Measurements from ENCODE around the gene EXOC3.
"Not testable (repeated sequence)": the region's sequence is repeated elsewhere in the genome, so short reads cannot be mapped to it uniquely, and the experiment has no call there.

The EXOC3 gene

DNA sequence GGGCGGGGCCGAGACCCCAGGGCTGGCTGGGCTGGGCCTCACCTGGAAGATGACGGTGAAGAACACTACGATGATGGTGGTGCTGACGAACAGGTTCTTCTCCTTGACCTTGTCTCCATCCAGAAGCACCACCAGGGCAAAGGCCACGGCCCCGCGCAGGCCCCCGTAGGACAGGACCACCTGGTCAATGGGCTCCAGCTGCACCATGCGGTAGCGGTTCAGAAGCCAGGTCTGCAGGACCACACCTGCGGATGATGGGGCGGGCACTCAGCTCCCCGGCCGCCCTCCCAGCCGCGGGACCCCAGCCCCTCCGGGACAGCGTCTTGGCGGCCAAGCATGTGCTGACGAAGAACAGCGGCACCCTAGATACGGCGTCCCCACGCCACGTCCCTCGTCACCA, 39.5 kb downstream of the EXOC3 start:
- H3K27ac ChIP-seq (ENCODE audit: low read length), result no peak overlapping the region
- H3K36me3 ChIP-seq (ENCODE audit: insufficient read depth, low read depth, low read length), result no peaks in the 10 kb centered on the region
- H3K9ac ChIP-seq (ENCODE audit: low read depth, low read length), result no peak overlapping the region
- H3K27me3 ChIP-seq (ENCODE audit: insufficient read depth, low read length), result peaks cover 4% of the 10 kb centered on the region
- H3K9me3 ChIP-seq (ENCODE audit: insufficient read depth, low read depth, low read length), result no peaks in the 10 kb centered on the region
- H3K4me1 ChIP-seq (ENCODE audit: insufficient read depth, low read length), result no peaks in the 10 kb centered on the region
- H3K4me3 ChIP-seq (ENCODE audit: low read length), result no peak overlapping the region

DNA sequence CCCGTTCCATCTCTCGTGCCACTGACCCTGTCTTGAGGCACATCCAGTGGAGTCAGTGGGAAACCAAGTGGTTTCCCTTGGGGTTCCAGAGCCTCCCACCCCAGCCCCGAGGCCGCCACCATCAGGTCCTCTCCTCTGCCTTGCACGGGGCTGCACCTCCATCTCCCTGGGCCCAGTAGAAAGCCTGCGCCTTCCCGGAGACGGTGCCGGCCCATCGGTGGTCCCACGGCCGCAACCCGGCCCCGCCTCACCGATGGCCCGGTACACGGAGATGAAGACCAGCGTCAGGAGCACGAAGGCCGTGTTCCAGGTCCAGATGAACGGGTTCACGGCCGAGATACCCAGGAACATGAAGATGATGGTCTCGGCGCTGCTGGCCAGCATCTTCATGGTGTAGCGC, 40.0 kb downstream of the EXOC3 start:
- Histone ChIP-seq H3K27ac (ENCODE audit: low read length) (no peak overlapping the region), H3K9me3 (ENCODE audit: insufficient read depth, low read depth, low read length) (no peaks in the 10 kb centered on the region), H3K4me3 (ENCODE audit: low read length) (no peak overlapping the region), H3K9ac (ENCODE audit: low read depth, low read length) (no peak overlapping the region), H3K36me3 (ENCODE audit: insufficient read depth, low read depth, low read length) (no peaks in the 10 kb centered on the region), H3K4me1 (ENCODE audit: insufficient read depth, low read length) (no peaks in the 10 kb centered on the region), H3K27me3 (ENCODE audit: insufficient read depth, low read length) (no peaks in the 10 kb centered on the region)

DNA sequence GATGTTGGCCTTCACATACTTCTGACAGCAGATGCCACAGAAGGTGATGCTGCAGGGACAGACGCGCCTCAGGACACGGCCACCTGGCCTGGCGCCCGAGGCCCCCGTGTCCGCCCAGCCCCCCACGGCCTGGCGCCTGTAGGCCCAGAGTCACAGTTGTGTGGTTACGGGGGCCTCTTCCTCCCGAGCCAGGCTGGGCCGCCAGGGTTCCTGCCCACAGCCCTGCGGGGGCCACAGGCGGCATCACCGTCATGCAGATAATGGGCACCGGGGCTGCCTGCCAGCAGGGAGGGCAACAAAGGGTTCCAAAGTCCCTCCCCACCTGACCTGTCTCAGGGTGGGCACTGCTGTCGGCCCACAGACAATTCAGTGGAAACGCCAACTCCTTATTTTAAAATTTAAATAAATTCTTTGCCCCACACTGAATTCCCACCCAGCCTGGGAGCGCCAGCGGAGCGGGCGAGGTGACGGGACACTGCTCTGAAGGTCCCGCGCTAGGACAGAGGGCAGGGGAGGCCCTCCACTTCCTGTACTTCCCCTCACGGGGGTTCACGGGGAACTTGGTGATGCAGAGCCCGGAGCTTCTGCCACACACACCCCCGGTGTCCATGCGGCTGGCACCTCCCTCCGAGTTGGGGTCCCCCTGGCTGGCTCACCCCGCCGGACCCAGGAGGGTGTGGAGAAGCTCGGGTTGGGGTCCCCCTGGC, 40.6 kb downstream of the EXOC3 start:
- Histone ChIP-seq H3K27ac (ENCODE audit: low read length) (no peak overlapping the region), H3K9me3 (ENCODE audit: insufficient read depth, low read depth, low read length) (no peaks in the 10 kb centered on the region), H3K27me3 (ENCODE audit: insufficient read depth, low read length) (no peaks in the 10 kb centered on the region), H3K4me3 (ENCODE audit: low read length) (no peak overlapping the region), H3K36me3 (ENCODE audit: insufficient read depth, low read depth, low read length) (no peaks in the 10 kb centered on the region), H3K4me1 (ENCODE audit: insufficient read depth, low read length) (no peaks in the 10 kb centered on the region), H3K9ac (ENCODE audit: low read depth, low read length) (no peak overlapping the region)

DNA sequence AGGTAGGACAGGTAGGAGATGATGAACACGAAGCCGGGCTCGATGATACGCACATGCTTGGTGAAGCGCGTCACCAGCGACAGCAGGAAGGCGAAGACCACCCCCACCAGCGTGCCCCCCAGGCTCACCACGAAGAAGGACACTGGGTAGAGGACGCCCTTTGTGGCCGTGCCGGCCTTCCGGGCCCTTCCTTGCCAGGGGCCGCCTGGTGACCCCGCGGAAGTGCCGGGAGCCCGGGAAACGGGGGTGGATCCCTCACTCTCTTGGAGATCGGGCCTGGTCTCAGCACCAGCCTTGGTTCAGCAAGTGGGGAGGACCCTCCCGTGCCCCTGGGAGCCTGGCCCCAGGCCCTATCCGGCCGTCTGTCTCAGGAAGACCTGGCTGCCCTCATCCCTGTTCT, 41.6 kb downstream of the EXOC3 start:
- Histone ChIP-seq H3K9ac (ENCODE audit: low read depth, low read length) (no peak overlapping the region), H3K27ac (ENCODE audit: low read length) (no peak overlapping the region), H3K27me3 (ENCODE audit: insufficient read depth, low read length) (no peaks in the 10 kb centered on the region), H3K36me3 (ENCODE audit: insufficient read depth, low read depth, low read length) (no peaks in the 10 kb centered on the region), H3K9me3 (ENCODE audit: insufficient read depth, low read depth, low read length) (no peaks in the 10 kb centered on the region), H3K4me1 (ENCODE audit: insufficient read depth, low read length) (no peaks in the 10 kb centered on the region), H3K4me3 (ENCODE audit: low read length) (no peak overlapping the region)

DNA sequence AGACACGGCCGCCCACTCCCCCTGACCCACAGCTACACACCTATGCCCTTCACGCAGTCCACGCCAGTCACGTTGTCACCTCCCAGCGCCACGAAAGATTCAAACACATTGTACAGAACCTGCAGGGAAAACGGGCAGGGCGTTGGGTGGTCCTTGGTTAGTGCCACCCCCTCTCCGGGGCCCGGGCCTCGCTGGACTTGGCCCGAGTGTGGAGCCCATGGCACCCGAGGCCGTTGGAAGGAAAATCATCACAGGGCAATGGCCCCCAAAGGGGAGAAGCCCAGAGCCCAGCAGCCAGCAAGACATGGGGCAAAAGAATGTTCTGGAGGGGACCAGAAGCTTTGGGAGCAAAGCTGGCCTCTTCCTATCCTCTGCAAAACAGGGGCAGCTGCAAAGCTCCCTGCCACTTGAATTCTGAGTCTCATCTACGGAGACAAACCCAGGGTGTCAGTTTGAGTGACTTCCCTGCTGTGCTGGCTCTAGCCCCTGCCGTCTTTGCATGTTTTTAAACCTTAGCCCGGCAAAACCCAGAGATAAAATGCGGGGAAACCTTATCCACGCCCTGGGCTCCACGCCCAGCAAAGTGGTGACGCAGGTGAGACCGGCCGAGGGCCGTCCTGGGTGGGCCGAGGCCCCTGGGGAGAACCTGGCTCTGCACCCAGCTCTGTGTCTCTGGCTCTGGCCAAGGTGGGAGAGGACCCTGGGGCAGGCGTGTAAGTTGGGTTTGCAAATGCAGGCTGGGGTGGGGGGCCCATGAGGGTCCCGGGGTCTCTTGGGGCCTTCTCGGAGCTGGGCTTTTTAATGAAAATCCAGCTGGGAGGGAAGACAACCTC, 42.4 kb downstream of the EXOC3 start:
- no peaks in the 10 kb centered on the region for H3K36me3 ChIP-seq (ENCODE audit: insufficient read depth, low read depth, low read length)
- no peaks in the 10 kb centered on the region for H3K4me1 ChIP-seq (ENCODE audit: insufficient read depth, low read length)
- no peak overlapping the region for H3K27ac ChIP-seq (ENCODE audit: low read length)
- H3K27me3 ChIP-seq (ENCODE audit: insufficient read depth, low read length), result no peaks in the 10 kb centered on the region
- H3K9ac ChIP-seq (ENCODE audit: low read depth, low read length), result no peak overlapping the region
- H3K4me3 ChIP-seq (ENCODE audit: low read length), result no peak overlapping the region
- no peaks in the 10 kb centered on the region for H3K9me3 ChIP-seq (ENCODE audit: insufficient read depth, low read depth, low read length)

DNA sequence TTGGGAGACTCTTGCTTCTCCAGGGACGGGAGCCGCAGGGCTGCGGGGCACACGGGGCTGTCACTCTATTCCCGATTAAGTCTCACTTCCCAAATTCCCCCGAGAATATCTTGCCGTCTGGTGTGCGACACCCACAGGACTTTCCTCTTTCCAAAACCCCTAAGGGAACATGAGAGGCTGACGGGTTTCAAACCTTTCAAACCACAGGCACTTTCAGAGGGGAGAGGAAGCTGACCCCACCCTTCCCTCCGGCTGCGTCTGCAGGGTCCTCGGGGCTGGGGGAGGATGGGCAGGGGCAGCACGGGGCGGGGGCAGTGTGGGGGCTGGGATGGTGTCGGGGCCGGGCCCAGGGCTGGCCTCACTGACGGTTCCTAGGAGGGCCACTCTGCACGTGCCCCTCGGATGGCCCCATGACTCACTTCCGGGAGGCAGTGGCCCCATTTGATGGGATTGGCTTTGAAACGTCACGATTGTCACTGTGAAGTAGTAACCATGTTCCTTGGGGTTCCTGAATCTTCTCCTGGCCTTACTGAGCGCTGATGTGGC, 43.0 kb downstream of the EXOC3 start:
- no peaks in the 10 kb centered on the region for H3K4me1 ChIP-seq (ENCODE audit: insufficient read depth, low read length)
- no peak overlapping the region for H3K27ac ChIP-seq (ENCODE audit: low read length)
- no peaks in the 10 kb centered on the region for H3K27me3 ChIP-seq (ENCODE audit: insufficient read depth, low read length)
- no peak overlapping the region for H3K4me3 ChIP-seq (ENCODE audit: low read length)
- no peaks in the 10 kb centered on the region for H3K9me3 ChIP-seq (ENCODE audit: insufficient read depth, low read depth, low read length)
- no peak overlapping the region for H3K9ac ChIP-seq (ENCODE audit: low read depth, low read length)
- no peaks in the 10 kb centered on the region for H3K36me3 ChIP-seq (ENCODE audit: insufficient read depth, low read depth, low read length)

DNA sequence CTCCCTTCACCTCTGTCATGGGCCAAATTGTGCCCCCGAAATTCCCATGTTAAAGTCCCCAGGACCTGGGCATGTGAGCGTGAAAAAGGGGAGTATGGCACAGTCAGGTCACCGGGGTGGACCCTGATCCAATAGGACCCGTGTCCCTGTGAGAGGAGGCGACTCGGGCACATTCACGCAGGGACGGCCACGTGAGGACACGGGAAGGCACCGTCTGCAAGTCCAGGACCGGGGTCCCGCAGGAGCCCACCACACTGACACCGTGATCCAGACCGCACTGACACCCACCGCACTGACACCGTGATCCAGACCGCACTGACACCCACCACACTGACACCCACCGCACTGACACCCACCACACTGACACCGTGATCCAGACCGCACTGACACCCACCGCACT, 43.6 kb downstream of the EXOC3 start:
- H3K4me1 ChIP-seq (ENCODE audit: insufficient read depth, low read length); H3K36me3 ChIP-seq (ENCODE audit: insufficient read depth, low read depth, low read length); H3K4me3 ChIP-seq (ENCODE audit: low read length); H3K9ac ChIP-seq (ENCODE audit: low read depth, low read length); H3K9me3 ChIP-seq (ENCODE audit: insufficient read depth, low read depth, low read length); H3K27ac ChIP-seq (ENCODE audit: low read length); H3K27me3 ChIP-seq (ENCODE audit: insufficient read depth, low read length): not testable (repeated sequence)

DNA sequence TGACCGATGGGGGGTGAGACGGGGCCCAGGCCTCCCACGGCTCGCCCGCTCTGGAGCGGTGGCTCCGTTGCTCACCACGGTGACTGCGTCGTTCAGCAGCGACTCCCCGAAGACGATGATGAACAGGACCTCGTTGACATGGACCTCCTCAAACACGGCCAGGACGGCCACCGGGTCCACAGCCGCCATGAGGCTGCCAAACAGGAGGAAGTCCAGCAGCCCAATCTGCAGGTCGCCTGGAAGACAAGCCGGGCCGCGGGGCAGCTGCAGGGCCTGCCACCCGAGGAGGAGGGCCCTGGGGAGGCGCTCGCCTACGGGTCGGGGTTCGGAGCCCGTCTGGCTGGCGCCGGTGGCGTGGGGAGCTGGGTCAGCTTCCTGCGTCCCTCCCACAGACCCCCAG, 45.3 kb downstream of the EXOC3 start:
- Histone ChIP-seq H3K9ac (ENCODE audit: low read depth, low read length) (no peak overlapping the region), H3K9me3 (ENCODE audit: insufficient read depth, low read depth, low read length) (no peaks in the 10 kb centered on the region), H3K36me3 (ENCODE audit: insufficient read depth, low read depth, low read length) (no peaks in the 10 kb centered on the region), H3K27ac (ENCODE audit: low read length) (no peak overlapping the region), H3K27me3 (ENCODE audit: insufficient read depth, low read length) (peaks cover 7% of the 10 kb centered on the region), H3K4me3 (ENCODE audit: low read length) (no peak overlapping the region), H3K4me1 (ENCODE audit: insufficient read depth, low read length) (no peaks in the 10 kb centered on the region)

DNA sequence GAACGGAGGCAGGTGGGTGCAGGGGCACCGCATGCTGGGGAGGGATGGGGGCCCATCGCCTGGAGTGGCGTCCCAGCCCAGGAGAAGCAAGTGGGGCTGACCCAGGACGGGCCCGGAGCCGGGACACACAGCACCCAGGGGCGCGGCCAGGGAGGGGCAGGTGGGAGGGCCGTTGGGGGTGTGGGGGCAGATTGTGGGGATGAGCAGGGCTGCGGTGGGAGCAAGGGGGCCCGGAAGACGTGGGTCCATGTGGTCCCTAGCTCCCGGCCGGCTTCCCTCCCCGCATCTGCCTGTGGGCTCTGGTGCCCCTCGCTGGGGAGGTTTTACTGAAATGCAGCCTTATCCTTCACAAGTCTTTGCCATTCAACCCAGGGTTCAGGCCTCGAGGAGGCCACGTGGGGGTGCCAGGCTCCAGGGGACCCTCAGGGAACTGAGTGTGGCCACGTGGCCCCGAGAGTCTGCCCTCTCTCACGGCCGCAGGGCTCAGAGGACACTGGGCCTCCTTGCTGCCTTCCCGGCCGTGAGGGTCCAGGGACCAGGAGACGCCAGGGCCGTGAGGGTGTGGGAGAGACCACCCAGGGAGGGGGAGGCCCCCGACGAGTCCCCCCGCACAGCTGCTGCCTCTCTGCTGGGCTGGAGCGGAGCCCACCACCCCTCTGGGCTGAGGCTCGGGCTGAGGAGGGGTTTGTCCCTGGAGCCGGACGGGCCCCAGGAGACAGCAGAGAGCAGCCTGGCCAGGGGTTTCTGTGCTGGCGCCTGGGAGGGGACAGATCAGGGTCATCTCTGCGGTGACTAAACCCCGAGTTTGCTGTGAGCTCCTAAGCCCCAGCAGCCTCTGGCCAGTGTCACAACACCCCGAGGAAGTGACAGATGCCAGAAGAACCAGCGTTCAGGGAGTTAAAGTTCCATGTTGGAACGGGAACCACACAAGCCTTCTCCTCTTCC, 46.0 kb downstream of the EXOC3 start:
- H3K4me3 ChIP-seq (ENCODE audit: low read length), result no peak overlapping the region
- H3K9ac ChIP-seq (ENCODE audit: low read depth, low read length), result no peak overlapping the region
- no peaks in the 10 kb centered on the region for H3K9me3 ChIP-seq (ENCODE audit: insufficient read depth, low read depth, low read length)
- no peaks in the 10 kb centered on the region for H3K36me3 ChIP-seq (ENCODE audit: insufficient read depth, low read depth, low read length)
- H3K27me3 ChIP-seq (ENCODE audit: insufficient read depth, low read length), result peaks cover 15% of the 10 kb centered on the region
- no peak overlapping the region for H3K27ac ChIP-seq (ENCODE audit: low read length)
- no peaks in the 10 kb centered on the region for H3K4me1 ChIP-seq (ENCODE audit: insufficient read depth, low read length)

DNA sequence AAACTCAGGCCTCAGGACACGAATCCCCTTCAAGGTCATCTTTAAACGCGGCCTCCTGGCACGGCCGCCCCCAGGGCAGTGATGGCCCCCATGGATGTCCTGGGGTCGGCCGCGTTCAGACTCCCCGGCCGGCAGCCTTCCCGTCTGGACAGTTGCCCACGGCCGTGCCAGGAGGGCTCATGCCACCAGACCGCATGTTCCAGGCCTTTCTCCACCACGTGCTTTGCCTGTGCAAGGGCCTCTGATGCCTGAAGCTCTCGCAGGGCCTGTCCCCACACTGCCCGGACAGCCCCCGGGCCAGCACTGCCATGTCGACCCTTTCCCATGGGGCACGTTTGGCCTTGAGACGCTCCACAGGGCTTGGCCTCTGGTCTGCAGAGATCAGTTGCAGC, 46.7 kb downstream of the EXOC3 start:
- H3K27ac ChIP-seq (ENCODE audit: low read length), result no peak overlapping the region
- no peaks in the 10 kb centered on the region for H3K36me3 ChIP-seq (ENCODE audit: insufficient read depth, low read depth, low read length)
- H3K4me3 ChIP-seq (ENCODE audit: low read length), result no peak overlapping the region
- H3K4me1 ChIP-seq (ENCODE audit: insufficient read depth, low read length), result no peaks in the 10 kb centered on the region
- H3K9me3 ChIP-seq (ENCODE audit: insufficient read depth, low read depth, low read length), result no peaks in the 10 kb centered on the region
- peaks cover 22% of the 10 kb centered on the region for H3K27me3 ChIP-seq (ENCODE audit: insufficient read depth, low read length)
- no peak overlapping the region for H3K9ac ChIP-seq (ENCODE audit: low read depth, low read length)

Measured in iPS-20b (cell line).